Measurements from ENCODE around the gene KY.

DNA sequence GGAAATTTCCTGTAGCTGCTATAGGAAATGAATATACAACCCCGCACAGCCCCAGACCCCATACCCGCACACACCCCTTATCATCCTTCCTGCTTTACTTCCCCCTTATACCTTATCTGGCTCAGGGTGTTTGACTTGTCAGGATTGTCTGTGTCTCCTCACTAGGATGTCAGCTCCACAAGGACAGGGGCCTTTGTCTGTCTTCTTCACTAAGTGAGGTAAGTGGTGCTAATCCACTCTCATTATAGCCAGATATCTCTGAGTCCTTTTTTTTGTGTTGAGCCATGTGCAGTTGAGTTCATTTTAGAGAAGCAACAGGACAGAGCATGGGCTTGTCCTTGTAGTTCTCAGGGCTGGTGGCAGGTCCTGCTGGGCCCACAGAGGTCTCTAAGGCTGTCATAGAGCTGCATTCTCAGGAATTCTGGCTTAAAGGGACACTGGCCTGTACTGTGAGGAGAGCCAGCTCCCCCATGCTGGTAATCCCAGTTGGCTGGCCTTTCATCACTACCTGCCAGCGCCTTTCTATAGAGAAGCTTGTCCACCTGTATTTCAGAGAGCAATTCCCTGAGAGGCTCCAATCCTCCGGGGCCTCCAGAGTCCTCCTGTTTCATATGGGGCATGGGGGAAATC lies 9.0 kb downstream of the KY start:
- TF ChIP-seq, protein P1, sequence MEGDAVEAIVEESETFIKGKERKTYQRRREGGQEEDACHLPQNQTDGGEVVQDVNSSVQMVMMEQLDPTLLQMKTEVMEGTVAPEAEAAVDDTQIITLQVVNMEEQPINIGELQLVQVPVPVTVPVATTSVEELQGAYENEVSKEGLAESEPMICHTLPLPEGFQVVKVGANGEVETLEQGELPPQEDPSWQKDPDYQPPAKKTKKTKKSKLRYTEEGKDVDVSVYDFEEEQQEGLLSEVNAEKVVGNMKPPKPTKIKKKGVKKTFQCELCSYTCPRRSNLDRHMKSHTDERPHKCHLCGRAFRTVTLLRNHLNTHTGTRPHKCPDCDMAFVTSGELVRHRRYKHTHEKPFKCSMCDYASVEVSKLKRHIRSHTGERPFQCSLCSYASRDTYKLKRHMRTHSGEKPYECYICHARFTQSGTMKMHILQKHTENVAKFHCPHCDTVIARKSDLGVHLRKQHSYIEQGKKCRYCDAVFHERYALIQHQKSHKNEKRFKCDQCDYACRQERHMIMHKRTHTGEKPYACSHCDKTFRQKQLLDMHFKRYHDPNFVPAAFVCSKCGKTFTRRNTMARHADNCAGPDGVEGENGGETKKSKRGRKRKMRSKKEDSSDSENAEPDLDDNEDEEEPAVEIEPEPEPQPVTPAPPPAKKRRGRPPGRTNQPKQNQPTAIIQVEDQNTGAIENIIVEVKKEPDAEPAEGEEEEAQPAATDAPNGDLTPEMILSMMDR (IDR thresholded peaks at IDR 0.05) = no peak
- TF ChIP-seq POLR2A (IDR thresholded peaks at IDR 0.05) = no peak
